Measurements from ENCODE around the gene USE1. TPM values are rescaled to one million over a fixed set of nuclear protein-coding genes. Genes with fewer than 3 reads are reported as not detected.

USE1 gene
- total and polyA plus RNA-seq, 2 of the 4 experiments (the other 2 are of a cell fraction): 17.2 to 24.2 TPM

DNA sequence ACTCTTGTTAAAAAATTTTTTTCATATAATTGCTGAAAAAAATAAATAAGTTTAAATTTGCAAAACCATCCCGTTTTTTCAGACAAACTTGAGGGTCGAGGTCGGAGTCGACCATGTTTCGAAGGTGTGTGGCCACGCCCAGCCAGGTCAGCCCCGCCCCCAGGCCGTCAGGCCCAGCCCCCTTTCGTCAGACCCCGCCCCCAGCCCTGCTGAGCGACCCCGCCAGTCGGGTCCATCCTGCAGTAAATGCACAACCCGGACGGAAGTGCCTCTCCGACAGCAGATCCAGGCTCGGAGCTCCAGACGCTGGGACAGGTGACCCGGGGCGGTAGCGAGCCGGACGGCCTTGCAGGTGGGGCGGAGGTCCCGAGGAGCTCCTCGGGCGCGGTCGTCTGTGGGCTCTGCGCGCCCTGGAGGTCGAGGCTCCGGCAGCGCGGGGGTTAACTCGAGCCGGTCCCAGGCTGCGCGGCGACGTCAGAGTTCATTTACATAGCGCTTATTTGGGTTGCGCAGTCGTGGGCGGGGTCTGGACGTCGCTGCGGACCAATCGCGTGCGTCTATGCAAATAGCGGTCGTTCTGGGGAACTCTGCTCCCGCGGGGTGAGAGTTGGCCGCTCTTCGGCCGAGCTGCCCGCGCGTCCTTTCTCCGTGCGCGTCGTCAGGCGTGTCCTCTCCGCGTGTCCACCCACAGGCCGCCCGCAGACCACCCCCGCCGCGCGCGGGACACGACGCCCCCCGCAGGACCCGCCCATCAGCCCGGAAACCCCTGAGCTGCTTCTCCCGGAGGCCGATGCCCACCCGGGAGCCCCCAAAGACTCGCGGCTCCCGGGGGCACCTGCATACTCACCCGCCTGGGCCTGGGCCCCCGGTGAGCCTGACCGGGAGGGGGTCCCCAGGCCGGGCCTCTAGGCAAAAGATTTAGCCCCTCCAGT lies 11.1 kb downstream of the USE1 start, which contains the start of gene OCEL1:
Gene OCEL1, plus strand, starts transcription at position 225 of the 932 bp plus-strand sequence. Its CDS starts 22 bp downstream, at position 247.
- Histone ChIP-seq H4K5ac (ENCODE audit: low read depth, low read length) (peak within 1 kb of the TSS; percentile 70), H3K9me3 (ENCODE audit: control insufficient read depth, insufficient read depth, low read length) (no peaks in the 10 kb centered on the region), H3K36me3 (ENCODE audit: control insufficient read depth, insufficient read depth, low read length) (peaks cover 18% of the 10 kb centered on the region), H3K4me1 (ENCODE audit: control insufficient read depth, insufficient read depth, low read length) (peaks cover 3% of the 10 kb centered on the region), H2AK9ac (replicated peaks; ENCODE audit: low read depth, low read length, poor library complexity) (peak within 1 kb of the TSS; percentile 92), H3K9me1 (ENCODE audit: insufficient read depth, low read length) (0 out of 2 replicates have a peak, but pooled peaks cover 8% of the 10 kb centered on the region), H2AFZ (replicated peaks; ENCODE audit: low read length, poor library complexity) (peak within 1 kb of the TSS; percentile 96), H2BK5ac (ENCODE audit: low read depth, low read length, poor library complexity, severe bottlenecking) (peak within 1 kb of the TSS; percentile 72), H4K91ac (ENCODE audit: insufficient read depth, low read depth, low read length) (peak within 1 kb of the TSS; percentile 32; the same call in 1 of the 2 replicates), H3K4me2 (ENCODE audit: low read depth, low read length) (peak within 1 kb of the TSS; percentile 89), H3K27me3 (ENCODE audit: control insufficient read depth, insufficient read depth, low read length) (no peaks in the 10 kb centered on the region), H3K4ac (ENCODE audit: low read depth, low read length) (peak within 1 kb of the TSS; percentile 74), H3K56ac (ENCODE audit: extremely low read depth, insufficient read depth, low read length) (no peak within 1 kb of the TSS; the same call in 1 of the 2 replicates), H2AK5ac (ENCODE audit: low read depth, low read length) (peak within 1 kb of the TSS; percentile 23), H3K18ac (ENCODE audit: low read depth, low read length) (peak within 1 kb of the TSS; percentile 58; the same call in 1 of the 2 replicates), H2BK15ac (ENCODE audit: low read depth, low read length) (no peak within 1 kb of the TSS; the same call in 2 of the 3 replicates), H3K4me3 (ENCODE audit: insufficient read depth, low read depth, low read length) (peak within 1 kb of the TSS; percentile 94), H3K14ac (replicated peaks; ENCODE audit: low read depth, low read length) (peak within 1 kb of the TSS; percentile 43), H2BK20ac (ENCODE audit: low read depth, low read length) (no peak within 1 kb of the TSS), H3K23ac (ENCODE audit: low read depth, low read length) (peak within 1 kb of the TSS; percentile 75), H2BK120ac (ENCODE audit: low read depth, low read length) (no peak within 1 kb of the TSS), H3K9ac (ENCODE audit: low read depth, low read length) (peak within 1 kb of the TSS; percentile 76), H3K79me1 (ENCODE audit: low read depth in 1 of 2, low read length in 2 of 2) (peaks cover 11 to 28% of the 10 kb centered on the region in 2 experiments), H3K27ac (ENCODE audit: insufficient read depth, low read length) (peak within 1 kb of the TSS; percentile 84), H4K8ac (ENCODE audit: low read depth in 2 of 2, low read length in 2 of 2) (peak within 1 kb of the TSS in 1 of 2 experiments; percentile 71; a peak in 2 of 4 replicates), H4K20me1 (ENCODE audit: insufficient read depth, low read length) (no peaks in the 10 kb centered on the region)
- ChIA-PET CTCF (no interaction called here), POLR2A (ENCODE audit: unreplicated experiment) (interaction anchor here (0.5 to 1.1 kb wide), 2 partner anchors 9 to 128 kb away, joined by 3 read pairs; no protein-coding TSS in a partner anchor)
- peak; percentile 95 for DNase-seq
- in situ Hi-C loops (cut with MboI; ENCODE audit: low sequenced_read_pairs) (no loop called here), dilution Hi-C loops (cut with HindIII; ENCODE audit: low sequenced_read_pairs, unreplicated experiment) (no loop called here), intact Hi-C loops (cut with micrococcal nuclease) (no loop called here)
- no TSS peak for BruUV-seq (replicated peaks)
- TF ChIP-seq MAZ (IDR thresholded peaks at IDR 0.05; ENCODE audit: borderline replicate concordance, low read depth, low read length): peak; percentile 10; the same call in 1 of the 2 replicates
- peak; percentile 69; the same call in 1 of the 2 replicates for TF ChIP-seq MXI1 (IDR thresholded peaks at IDR 0.05; ENCODE audit: borderline replicate concordance, low read depth, low read length)
- TF ChIP-seq SMC3 (IDR thresholded peaks at IDR 0.05; ENCODE audit: low read depth, low read length): no peak
- TF ChIP-seq RCOR1 (IDR thresholded peaks at IDR 0.05; ENCODE audit: insufficient replicate concordance, low read length): no peak
- peak; percentile 8; the same call in 1 of the 2 replicates for TF ChIP-seq RFX5 (IDR thresholded peaks at IDR 0.05; ENCODE audit: low read depth, low read length)
- peak; percentile 58 for TF ChIP-seq POLR2A (IDR thresholded peaks at IDR 0.05; ENCODE audit: low read depth, low read length)
- peak; percentile 95 for TF ChIP-seq CEBPB (IDR thresholded peaks at IDR 0.05; ENCODE audit: low read depth, low read length)
- TF ChIP-seq RAD21 (IDR thresholded peaks at IDR 0.05; ENCODE audit: low read length): no peak
- WGBS, 2 experiments (ENCODE audit: extremely low coverage in 2 of 2, insufficient read length in 1 of 2): 0% methylated on average over 32 of the region's 90 CpGs; no CpG with 5 or more reads in 1 of the 2 experiments
- peak; percentile 96 for ATAC-seq (ENCODE audit: low read depth)

All from IMR-90 (cell line).